GM18909 (cell line): ENCODE data around the gene VAV1.

Experiments used
- ATAC-seq: cut with Tn5 transposase; IDR thresholded peaks from one replicate; pipeline ENCODE4 v1.9.1; 2021; ENCODE audit warnings: mild to moderate bottlenecking; ENCODE audit not compliant: unreplicated experiment, poor library complexity

The VAV1 gene, protein sequence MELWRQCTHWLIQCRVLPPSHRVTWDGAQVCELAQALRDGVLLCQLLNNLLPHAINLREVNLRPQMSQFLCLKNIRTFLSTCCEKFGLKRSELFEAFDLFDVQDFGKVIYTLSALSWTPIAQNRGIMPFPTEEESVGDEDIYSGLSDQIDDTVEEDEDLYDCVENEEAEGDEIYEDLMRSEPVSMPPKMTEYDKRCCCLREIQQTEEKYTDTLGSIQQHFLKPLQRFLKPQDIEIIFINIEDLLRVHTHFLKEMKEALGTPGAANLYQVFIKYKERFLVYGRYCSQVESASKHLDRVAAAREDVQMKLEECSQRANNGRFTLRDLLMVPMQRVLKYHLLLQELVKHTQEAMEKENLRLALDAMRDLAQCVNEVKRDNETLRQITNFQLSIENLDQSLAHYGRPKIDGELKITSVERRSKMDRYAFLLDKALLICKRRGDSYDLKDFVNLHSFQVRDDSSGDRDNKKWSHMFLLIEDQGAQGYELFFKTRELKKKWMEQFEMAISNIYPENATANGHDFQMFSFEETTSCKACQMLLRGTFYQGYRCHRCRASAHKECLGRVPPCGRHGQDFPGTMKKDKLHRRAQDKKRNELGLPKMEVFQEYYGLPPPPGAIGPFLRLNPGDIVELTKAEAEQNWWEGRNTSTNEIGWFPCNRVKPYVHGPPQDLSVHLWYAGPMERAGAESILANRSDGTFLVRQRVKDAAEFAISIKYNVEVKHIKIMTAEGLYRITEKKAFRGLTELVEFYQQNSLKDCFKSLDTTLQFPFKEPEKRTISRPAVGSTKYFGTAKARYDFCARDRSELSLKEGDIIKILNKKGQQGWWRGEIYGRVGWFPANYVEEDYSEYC

DNA sequence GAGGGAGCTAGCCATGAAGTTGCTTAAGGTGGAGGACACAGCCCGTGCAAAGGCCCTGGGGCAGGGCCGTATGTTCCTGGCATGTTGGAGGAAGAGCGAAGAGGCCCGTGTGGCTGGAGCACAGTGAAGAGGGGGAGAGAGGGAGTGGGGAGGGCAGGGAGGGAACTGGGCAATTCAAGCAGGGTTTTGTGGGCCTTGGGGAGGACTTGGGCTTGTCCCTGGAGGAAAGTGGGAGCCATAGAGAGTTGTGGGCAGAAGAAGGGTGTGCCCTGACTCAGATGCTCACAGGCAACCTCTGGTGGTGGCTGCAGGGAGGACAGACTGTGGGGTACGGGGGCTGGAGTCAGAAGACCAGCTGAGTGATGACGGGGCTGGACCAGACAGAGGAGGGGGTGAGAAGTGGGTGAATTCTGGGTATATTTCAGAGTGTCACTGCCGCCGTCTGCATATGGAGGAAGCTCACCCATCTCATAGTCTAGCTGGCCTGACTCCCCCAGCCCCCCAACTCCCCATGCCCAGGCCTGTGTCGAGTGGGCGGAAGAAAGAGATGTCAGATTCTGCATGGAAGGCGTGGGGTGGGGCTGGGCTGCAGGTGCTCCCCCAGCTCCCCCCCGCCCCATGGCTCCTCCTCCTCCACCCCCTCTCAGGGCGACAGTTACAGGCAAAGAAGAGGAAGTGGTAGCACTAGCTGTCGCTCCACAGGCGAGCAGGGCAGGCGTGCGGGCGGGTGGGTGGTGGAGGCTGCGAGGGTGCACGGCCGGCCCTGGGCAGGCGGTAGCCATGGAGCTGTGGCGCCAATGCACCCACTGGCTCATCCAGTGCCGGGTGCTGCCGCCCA lies at the start of gene VAV1:
Gene VAV1, plus strand, starts transcription at position 681 of the 838 bp plus-strand sequence. Its CDS starts 100 bp downstream, at position 781.
- ATAC-seq, result peak; percentile 52

- no peak for ATAC-seq
These were observed 49.3 kb upstream of the VAV1 start for GRCh38 chr19:6723108-6723618.

DNA sequence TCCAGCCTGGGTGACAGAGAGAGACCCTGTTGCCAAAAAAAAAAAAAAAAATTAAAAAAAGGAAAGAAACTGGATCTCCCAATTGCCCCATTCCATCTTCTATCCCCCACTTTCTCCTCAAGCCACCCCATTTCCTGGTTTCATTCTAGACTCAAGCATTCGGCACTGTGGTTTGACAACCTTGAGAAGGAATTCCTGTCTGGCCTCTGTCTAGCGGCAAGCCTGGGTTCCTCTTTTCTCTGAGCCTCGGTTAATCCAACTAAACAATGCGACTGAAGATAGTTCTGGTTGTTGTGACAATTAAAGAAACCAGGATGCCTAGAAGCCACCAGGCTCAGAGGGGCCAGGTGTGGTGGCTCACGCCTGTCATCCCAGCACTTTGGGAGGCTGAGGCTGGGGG lies 48.8 kb upstream of the VAV1 start:
- ATAC-seq, result no peak

- no peak for ATAC-seq
These were observed 47.6 kb upstream of the VAV1 start for GRCh38 chr19:6724631-6725492.

- ATAC-seq, result no peak
These were observed 46.8 kb upstream of the VAV1 start for GRCh38 chr19:6725513-6726231.

DNA sequence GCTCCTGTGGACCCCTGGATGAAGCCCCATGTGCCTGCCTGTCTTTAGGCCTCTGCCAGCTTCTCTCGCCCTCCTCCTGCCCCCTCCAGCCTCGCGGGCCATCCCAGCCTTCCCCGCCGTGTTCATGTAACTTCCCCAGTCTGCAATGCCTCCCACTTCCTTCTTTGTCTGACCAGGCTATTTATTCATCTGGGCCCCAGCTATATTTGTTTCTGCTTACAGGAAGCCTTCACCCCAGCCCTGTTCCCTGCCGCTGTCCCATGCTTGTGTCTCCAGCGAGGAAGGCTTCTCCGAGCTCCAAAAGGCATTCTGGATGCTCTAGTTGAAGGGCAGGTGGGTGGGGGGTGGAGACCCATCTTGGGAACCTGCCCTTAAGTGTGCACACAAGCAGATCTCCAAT lies 44.2 kb upstream of the VAV1 start:
- no peak for ATAC-seq

- ATAC-seq, result no peak
These were observed 42.8 kb upstream of the VAV1 start for GRCh38 chr19:6729573-6730152.

DNA sequence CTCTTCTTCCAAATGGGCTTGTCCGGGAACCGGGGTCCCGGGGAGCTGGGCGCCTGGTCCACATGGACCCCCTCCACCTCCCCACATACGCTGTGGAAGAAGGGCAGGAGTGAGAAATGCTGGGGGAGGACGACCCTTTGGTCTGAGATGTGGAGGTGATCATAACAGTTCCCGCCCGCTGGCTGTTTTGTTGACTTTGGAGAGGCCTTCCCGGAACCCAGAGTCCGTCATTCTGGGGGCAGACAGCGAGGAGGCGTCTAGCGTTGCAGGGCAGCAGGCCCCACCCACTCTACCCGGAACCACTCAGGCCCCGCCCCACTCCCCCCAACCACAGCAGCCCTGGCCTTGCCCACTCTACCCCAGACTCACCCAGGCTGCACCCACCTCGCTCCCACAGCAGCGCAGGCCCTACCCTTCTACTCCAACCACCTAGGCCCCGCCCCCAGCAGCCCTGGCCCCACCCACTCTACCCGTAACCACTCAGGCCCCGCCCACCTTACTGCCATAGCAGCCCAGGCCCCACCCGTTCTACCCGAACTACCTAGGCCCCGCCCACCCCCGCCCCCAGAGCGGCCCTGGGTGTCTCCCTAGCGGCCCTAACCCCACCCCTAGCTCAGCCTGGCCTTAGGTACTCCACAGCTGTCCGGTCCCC lies 42.2 kb upstream of the VAV1 start:
- ATAC-seq, result no peak

DNA sequence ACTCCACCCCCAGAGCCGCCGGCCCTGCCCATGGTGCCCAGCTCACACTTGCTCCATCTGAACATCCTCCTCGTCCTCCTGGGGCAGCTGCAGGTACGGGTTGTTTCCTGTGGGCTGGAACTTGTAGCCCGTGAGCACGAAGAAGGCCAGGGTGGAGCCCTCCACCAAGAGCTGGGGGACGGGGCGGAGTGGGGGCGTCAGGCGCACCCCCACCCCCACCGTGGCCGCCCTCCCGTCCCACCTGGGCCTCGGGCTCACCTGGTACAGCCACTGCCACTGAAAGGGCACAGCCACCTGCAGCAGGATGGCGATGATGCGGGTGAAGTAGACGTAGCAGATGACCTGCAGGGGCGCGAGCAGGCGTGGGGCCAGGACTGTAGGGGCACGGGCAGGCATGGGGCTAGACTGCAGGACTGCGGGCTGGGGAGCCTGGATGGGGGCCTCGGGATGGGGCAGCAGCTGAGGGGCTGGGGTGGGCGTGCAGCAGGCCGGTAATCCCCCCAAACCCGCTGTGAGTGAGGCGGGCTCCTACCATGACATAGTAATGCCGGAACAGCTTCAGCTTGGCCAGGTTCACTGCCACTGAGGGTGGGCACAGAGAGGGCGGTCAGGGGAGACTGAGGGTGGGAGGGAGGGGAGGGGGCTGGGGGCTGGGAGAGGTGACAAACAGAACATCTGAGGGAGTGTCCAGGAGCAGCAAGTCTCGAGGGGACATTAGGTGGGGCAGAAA lies 41.4 kb upstream of the VAV1 start:
- no peak for ATAC-seq

- ATAC-seq, result no peak
These were observed 40.7 kb upstream of the VAV1 start for GRCh38 chr19:6731822-6732221.

- ATAC-seq, result no peak
These were observed 39.6 kb upstream of the VAV1 start for GRCh38 chr19:6732803-6733337.

- ATAC-seq, result no peak
These were observed 39.0 kb upstream of the VAV1 start for GRCh38 chr19:6733338-6734095.

- ATAC-seq, result no peak
These were observed 38.3 kb upstream of the VAV1 start for GRCh38 chr19:6734096-6734696.

DNA sequence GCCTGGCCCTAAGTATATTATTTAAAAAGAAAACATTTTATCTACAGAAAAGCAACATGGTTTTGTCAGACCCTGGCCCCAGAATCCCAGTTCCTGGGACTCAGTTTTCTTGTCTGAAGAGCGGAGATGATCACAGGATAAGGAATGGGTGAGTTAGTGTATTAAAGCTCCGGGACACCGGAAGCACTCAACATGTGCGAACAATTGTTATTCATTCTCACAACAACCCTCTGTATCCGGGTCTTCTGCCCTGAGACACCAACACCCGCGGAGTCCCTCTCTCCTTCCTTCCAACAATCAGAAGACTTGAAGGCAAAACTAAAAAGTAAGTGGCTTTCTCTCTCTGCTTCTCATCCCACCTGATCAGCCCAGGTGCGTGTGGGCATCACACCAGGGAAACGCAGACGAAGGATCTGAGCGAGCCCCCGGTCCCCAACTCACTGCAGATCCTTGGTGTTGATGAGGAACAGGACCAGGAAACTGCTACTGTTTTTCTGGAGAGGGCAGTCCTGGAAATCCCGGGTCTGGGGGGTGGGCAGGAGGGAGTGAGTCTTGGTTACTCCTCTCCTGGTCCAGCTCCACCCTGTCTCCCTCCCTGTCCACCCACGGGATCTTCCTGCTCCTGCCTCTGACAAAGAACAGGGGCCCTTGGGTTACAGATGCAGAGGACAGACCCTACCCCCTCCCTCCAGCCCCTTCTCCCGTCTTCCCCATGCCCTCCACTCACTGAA lies 37.2 kb upstream of the VAV1 start:
- no peak for ATAC-seq

- ATAC-seq, result no peak
These were observed 36.2 kb upstream of the VAV1 start for GRCh38 chr19:6736169-6736916.
